Urothelium cell line (cell line): Measurements from ENCODE around the gene ANKZF1.

Experiments
- DNase-seq: peaks from one replicate; pipeline ENCODE4 v3.0.0; 2011; ENCODE audit warnings: low spot score, mixed read lengths
- FAIRE-seq: peaks from 2 replicates; lab custom pipeline; 2011; peaks lifted over from hg19 to GRCh38; lab: Jason Lieb, UNC

ANKZF1 gene

GRCh38 chr2:219207134-219207883 is 22.3 kb upstream of the ANKZF1 start:
- FAIRE-seq: no peak
- no peak for DNase-seq

- DNase-seq (no peak), FAIRE-seq (no peak)
Observed at GRCh38 chr2:219207884-219208740, 21.5 kb upstream of the ANKZF1 start.

- FAIRE-seq (no peak), DNase-seq (no peak)
Observed at GRCh38 chr2:219209236-219210195, 20.1 kb upstream of the ANKZF1 start.

GRCh38 chr2:219210196-219210885 is 19.3 kb upstream of the ANKZF1 start:
- FAIRE-seq (no peak), DNase-seq (no peak)

GRCh38 chr2:219210886-219211362 is 18.7 kb upstream of the ANKZF1 start:
- FAIRE-seq (no peak), DNase-seq (no peak)

- no peak for FAIRE-seq
- DNase-seq: no peak
Observed at GRCh38 chr2:219213026-219213415, 16.6 kb upstream of the ANKZF1 start.

- no peak for DNase-seq
- FAIRE-seq: no peak
Observed at GRCh38 chr2:219213486-219214071, 16.0 kb upstream of the ANKZF1 start.

- FAIRE-seq (no peak), DNase-seq (no peak)
Observed at GRCh38 chr2:219214141-219214540, 15.5 kb upstream of the ANKZF1 start.

GRCh38 chr2:219214786-219215185 is 14.8 kb upstream of the ANKZF1 start:
- no peak for DNase-seq
- no peak for FAIRE-seq

- DNase-seq: no peak
- FAIRE-seq: no peak
Observed at GRCh38 chr2:219215871-219216534, 13.6 kb upstream of the ANKZF1 start.

GRCh38 chr2:219216535-219216915 is 13.1 kb upstream of the ANKZF1 start:
- no peak for FAIRE-seq
- no peak for DNase-seq

GRCh38 chr2:219218217-219218731 is 11.3 kb upstream of the ANKZF1 start:
- DNase-seq (no peak), FAIRE-seq (no peak)

GRCh38 chr2:219218732-219219701 is 10.6 kb upstream of the ANKZF1 start, which contains the start of gene ABCB6:
Gene ABCB6 (minus strand): TSS chr2:219218958. CDS start chr2:219218673, 285 bp downstream.
- FAIRE-seq (no peak), DNase-seq (no peak)

- DNase-seq: no peak
- no peak for FAIRE-seq
Observed at GRCh38 chr2:219219784-219220532, 9.6 kb upstream of the ANKZF1 start.

GRCh38 chr2:219220652-219221402 is 8.8 kb upstream of the ANKZF1 start:
- FAIRE-seq (no peak), DNase-seq (no peak)

GRCh38 chr2:219221957-219222518 is 7.6 kb upstream of the ANKZF1 start:
- FAIRE-seq: no peak
- no peak for DNase-seq
